ENCODE measurements around the gene PHYH. TPM values are rescaled to one million over a fixed set of nuclear protein-coding genes. Genes with fewer than 3 reads are reported as not detected.

Gene PHYH
- total RNA-seq, 1 donor from 2014 or later: 5.3 TPM

- H3K4me3 ChIP-seq (ENCODE audit: low read depth, low read length): no peak overlapping the region
- no peaks in the 10 kb centered on the region for H3K27me3 ChIP-seq (ENCODE audit: control insufficient read depth, insufficient read depth, low read length)
- H3K36me3 ChIP-seq (ENCODE audit: control insufficient read depth, insufficient read depth, low read length): peaks cover 6% of the 10 kb centered on the region
- TF ChIP-seq CTCF (IDR thresholded peaks at IDR 0.05; ENCODE audit: insufficient read depth, low read length, severe bottlenecking): no peak
- FAIRE-seq (no peak), DNase-seq (ENCODE audit: low read depth) (no peak)
Observed at GRCh38 chr10:13340626-13341376, 40.9 kb upstream of the PHYH start.

DNA sequence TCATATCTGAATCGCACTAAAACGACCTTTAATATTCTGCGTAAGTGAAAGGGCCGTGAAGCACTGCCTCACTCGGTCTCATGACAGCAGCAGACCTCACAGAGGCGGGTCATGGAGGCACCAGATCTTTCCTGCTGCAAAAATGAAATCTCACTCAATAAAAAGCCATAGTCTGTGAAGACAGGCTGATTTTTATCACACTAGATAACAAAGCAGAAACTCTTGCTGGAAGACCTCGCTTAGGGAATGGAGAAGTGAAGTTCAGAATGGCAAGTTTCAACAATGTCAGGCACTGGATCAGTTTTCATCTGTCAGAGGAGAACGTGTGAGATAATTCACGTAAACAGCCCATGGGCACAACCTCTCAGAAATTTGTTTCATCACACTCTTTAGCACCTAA, 40.2 kb upstream of the PHYH start:
- Histone ChIP-seq H3K36me3 (ENCODE audit: control insufficient read depth, insufficient read depth, low read length) (peaks cover 6% of the 10 kb centered on the region), H3K4me3 (ENCODE audit: low read depth, low read length) (no peak overlapping the region), H3K27me3 (ENCODE audit: control insufficient read depth, insufficient read depth, low read length) (no peaks in the 10 kb centered on the region)
- TF ChIP-seq CTCF (IDR thresholded peaks at IDR 0.05; ENCODE audit: insufficient read depth, low read length, severe bottlenecking): no peak
- FAIRE-seq: no peak
- peak; percentile 44 for DNase-seq (ENCODE audit: low read depth)

GRCh38 chr10:13338390-13339110, 38.7 kb upstream of the PHYH start:
- no peak for DNase-seq (ENCODE audit: low read depth)
- FAIRE-seq: no peak
- no peak for TF ChIP-seq CTCF (IDR thresholded peaks at IDR 0.05; ENCODE audit: insufficient read depth, low read length, severe bottlenecking)
- no peaks in the 10 kb centered on the region for H3K27me3 ChIP-seq (ENCODE audit: control insufficient read depth, insufficient read depth, low read length)
- no peak overlapping the region for H3K4me3 ChIP-seq (ENCODE audit: low read depth, low read length)
- peaks cover 3% of the 10 kb centered on the region for H3K36me3 ChIP-seq (ENCODE audit: control insufficient read depth, insufficient read depth, low read length)

- FAIRE-seq (no peak), DNase-seq (ENCODE audit: low read depth) (no peak)
- no peak overlapping the region for H3K4me3 ChIP-seq (ENCODE audit: low read depth, low read length)
- TF ChIP-seq CTCF (IDR thresholded peaks at IDR 0.05; ENCODE audit: insufficient read depth, low read length, severe bottlenecking): no peak
- H3K27me3 ChIP-seq (ENCODE audit: control insufficient read depth, insufficient read depth, low read length): no peaks in the 10 kb centered on the region
- peaks cover 2% of the 10 kb centered on the region for H3K36me3 ChIP-seq (ENCODE audit: control insufficient read depth, insufficient read depth, low read length)
Observed at GRCh38 chr10:13337827-13338196, 37.9 kb upstream of the PHYH start.

DNA sequence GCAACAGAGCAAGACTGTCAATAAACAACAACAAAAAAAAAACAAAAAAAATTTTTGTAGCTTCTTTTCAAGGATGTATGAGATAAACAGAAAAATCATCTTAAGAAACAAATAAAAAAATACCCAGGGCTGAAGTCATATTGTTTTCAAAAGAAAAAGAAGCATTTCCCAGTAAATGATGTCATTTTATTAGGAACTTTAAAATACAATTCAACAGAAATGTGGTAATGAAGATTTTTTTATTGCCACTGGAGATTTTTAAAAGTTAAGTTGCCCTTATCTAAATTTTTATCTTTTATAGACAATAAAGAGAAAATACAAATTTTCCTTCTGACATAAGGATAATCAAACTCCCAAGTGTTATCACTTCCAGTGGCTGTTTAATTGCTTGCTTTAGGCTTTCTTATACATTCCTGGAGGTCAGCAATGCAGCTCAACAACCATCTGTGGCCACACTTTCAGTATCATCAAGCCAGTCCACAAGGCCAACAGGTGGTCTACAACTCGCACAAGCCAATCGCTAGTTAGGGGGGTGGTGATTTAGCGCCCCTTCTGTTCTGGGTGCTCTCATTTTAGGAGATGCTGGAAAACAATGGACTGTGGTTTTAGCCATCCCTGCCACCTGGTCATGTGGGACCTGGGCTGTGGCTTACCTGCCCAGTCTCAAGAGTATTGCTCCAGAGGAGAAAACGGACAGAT, 37.4 kb upstream of the PHYH start:
- DNase-seq (ENCODE audit: low read depth) (no peak), FAIRE-seq (no peak)
- Histone ChIP-seq H3K36me3 (ENCODE audit: control insufficient read depth, insufficient read depth, low read length) (peaks cover 2% of the 10 kb centered on the region), H3K27me3 (ENCODE audit: control insufficient read depth, insufficient read depth, low read length) (no peaks in the 10 kb centered on the region), H3K4me3 (ENCODE audit: low read depth, low read length) (no peak overlapping the region)
- TF ChIP-seq CTCF (IDR thresholded peaks at IDR 0.05; ENCODE audit: insufficient read depth, low read length, severe bottlenecking): no peak

Measured in bronchial epithelial cell (primary cell).